GM18498 (cell line): ENCODE data around the gene OCRL.

Experiments
- ATAC-seq: cut with Tn5 transposase; IDR thresholded peaks from one replicate; pipeline ENCODE4 v1.9.1; 2021; ENCODE audit warnings: mild to moderate bottlenecking, moderate library complexity; ENCODE audit not compliant: unreplicated experiment

OCRL gene

GRCh38 chrX:129631849-129632248 lies 91.8 kb downstream of the OCRL start:
- ATAC-seq: no peak

GRCh38 chrX:129632443-129632842 lies 92.4 kb downstream of the OCRL start:
- no peak for ATAC-seq

GRCh38 chrX:129634541-129634940 lies 94.5 kb downstream of the OCRL start:
- no peak for ATAC-seq

- ATAC-seq: no peak
These were observed 96.2 kb downstream of the OCRL start for GRCh38 chrX:129636175-129636681.

- no peak for ATAC-seq
These were observed 97.4 kb downstream of the OCRL start for GRCh38 chrX:129637217-129638109.

GRCh38 chrX:129638917-129639316 lies 98.9 kb downstream of the OCRL start:
- no peak for ATAC-seq

- ATAC-seq: no peak
These were observed 100.7 kb downstream of the OCRL start for GRCh38 chrX:129640737-129641136.

- ATAC-seq: no peak
These were observed 101.4 kb downstream of the OCRL start for GRCh38 chrX:129641469-129641868.

- no peak for ATAC-seq
These were observed 101.9 kb downstream of the OCRL start for GRCh38 chrX:129641941-129642340.
